Measurements from ENCODE around the gene RECK.

DNA sequence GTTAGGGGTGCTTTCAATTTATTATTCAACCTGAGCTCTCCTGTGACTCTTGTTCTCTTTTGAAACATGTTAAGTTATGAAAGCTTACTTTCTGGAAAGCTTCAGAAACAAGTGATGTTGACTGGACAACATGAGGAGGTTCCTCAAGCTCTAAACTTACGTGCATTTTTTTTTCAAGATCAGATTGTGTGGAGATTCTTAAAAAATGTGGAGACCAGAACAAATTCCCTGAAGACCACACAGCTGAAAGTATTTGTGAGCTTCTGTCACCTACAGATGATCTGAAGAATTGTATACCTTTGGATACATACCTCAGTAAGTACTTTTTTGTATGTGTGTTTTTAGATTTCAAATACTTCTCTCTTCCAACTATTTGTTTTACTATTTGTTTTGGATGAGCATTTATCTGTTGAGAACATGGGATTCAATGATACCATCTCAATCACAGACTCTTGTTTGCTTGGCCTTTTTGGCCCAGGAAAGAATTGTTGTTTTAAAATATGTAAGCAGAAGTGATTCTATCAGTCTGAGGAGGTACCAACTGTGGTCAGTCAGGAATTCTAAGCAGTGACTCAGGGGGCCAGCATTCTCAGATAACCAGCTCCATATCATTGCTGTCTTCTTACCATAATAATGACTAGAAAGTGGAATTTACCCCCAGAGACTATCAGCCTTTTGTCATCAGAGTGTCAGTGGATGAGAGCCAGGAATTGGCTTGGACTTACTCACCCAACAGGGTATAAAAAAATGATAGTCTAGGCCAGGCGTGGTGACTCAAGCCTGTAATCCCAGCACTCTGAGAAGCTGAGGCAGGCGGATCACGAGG, 65.4 kb downstream of the RECK start:
- TF ChIP-seq POLR2A (IDR thresholded peaks at IDR 0.05): no peak
- TF ChIP-seq, protein P1, sequence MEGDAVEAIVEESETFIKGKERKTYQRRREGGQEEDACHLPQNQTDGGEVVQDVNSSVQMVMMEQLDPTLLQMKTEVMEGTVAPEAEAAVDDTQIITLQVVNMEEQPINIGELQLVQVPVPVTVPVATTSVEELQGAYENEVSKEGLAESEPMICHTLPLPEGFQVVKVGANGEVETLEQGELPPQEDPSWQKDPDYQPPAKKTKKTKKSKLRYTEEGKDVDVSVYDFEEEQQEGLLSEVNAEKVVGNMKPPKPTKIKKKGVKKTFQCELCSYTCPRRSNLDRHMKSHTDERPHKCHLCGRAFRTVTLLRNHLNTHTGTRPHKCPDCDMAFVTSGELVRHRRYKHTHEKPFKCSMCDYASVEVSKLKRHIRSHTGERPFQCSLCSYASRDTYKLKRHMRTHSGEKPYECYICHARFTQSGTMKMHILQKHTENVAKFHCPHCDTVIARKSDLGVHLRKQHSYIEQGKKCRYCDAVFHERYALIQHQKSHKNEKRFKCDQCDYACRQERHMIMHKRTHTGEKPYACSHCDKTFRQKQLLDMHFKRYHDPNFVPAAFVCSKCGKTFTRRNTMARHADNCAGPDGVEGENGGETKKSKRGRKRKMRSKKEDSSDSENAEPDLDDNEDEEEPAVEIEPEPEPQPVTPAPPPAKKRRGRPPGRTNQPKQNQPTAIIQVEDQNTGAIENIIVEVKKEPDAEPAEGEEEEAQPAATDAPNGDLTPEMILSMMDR (IDR thresholded peaks at IDR 0.05): no peak

Measured in uterus (tissue), 2 donors.